Measurements from ENCODE around the gene DCST2. TPM values are rescaled to one million over a fixed set of nuclear protein-coding genes. Genes with fewer than 3 reads are reported as not detected.

Gene DCST2
- total and polyA plus RNA-seq, 2 of the 8 experiments (the other 6 are each of a cell fraction or from before 2014, with no cell fraction given), result 0.43 to 2.1 TPM

DNA sequence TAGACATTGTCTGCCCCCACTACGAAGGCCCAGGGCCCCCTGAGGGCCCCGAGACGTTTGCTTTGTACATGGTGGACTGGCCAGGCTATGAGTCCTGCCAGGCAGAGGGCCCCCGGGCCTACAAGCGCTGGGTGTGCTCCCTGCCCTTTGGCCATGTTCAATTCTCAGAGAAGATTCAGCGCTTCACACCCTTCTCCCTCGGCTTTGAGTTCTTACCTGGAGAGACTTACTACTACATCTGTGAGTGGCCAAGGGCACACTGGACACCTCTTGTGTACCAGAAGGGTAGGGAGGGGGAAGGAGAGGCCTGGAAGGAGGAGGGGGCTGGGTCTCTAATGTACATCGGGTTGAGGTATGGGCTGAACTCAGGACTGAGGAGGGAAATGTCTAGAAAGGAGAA lies 33.2 kb upstream of the DCST2 start (continued):
- TF ChIP-seq, protein P1, sequence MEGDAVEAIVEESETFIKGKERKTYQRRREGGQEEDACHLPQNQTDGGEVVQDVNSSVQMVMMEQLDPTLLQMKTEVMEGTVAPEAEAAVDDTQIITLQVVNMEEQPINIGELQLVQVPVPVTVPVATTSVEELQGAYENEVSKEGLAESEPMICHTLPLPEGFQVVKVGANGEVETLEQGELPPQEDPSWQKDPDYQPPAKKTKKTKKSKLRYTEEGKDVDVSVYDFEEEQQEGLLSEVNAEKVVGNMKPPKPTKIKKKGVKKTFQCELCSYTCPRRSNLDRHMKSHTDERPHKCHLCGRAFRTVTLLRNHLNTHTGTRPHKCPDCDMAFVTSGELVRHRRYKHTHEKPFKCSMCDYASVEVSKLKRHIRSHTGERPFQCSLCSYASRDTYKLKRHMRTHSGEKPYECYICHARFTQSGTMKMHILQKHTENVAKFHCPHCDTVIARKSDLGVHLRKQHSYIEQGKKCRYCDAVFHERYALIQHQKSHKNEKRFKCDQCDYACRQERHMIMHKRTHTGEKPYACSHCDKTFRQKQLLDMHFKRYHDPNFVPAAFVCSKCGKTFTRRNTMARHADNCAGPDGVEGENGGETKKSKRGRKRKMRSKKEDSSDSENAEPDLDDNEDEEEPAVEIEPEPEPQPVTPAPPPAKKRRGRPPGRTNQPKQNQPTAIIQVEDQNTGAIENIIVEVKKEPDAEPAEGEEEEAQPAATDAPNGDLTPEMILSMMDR (IDR thresholded peaks at IDR 0.05; ENCODE audit: control extremely low read depth in 1 of 3, insufficient read depth in 1 of 3, low read depth in 1 of 3, low read length in 3 of 3), result no peak

Measured in H1 (cell line).